ENCODE data around the gene ARHGAP26. TPM values are rescaled to one million over a fixed set of nuclear protein-coding genes. Genes with fewer than 3 reads are reported as not detected.
"Not testable (repeated sequence)": the region's sequence is repeated elsewhere in the genome, so short reads cannot be mapped to it uniquely, and the experiment has no call there.

ARHGAP26 gene
- total RNA-seq, 2 donors from 2014 or later: 15.7 to 23.4 TPM

DNA sequence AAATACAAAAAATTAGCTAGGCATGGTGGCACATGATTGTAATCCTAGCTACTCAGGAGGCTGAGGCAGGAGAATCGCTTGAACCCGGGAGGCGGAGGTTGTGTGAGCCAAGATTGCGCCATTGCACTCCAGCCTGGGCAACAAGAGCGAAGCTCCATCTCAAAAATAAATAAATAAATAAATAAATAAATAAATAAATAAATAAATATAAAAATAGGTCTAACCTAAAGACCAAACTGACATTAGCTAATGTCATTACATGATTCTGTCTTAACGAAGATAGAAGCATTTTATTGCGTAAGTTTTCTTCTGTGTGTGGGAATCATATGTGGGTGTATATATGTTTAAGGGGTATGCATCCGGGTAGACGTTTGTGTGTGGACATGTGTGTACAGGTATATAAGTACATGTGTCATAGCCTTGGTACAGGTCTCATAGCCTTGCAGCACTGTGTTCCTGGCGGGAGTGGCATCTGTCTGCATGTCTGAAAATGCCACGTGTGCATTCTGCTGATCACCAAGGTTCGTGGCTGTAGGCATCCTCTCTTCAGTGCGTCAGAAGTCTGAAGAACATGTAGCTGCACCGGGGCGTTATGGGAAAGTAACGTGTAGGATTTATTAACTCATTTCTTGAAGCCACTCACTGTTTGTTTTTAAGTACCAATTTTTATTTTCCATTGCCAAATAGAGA lies 335.2 kb downstream of the ARHGAP26 start:
- no peak for DNase-seq (ENCODE audit: low spot score in 2 of 2)
- H3K9me3 Mint-ChIP-seq: no peaks in the 10 kb centered on the region
- no peaks in the 10 kb centered on the region for H3K36me3 Mint-ChIP-seq
- H3K27ac Mint-ChIP-seq: no peak overlapping the region
- ATAC-seq: no peak

DNA sequence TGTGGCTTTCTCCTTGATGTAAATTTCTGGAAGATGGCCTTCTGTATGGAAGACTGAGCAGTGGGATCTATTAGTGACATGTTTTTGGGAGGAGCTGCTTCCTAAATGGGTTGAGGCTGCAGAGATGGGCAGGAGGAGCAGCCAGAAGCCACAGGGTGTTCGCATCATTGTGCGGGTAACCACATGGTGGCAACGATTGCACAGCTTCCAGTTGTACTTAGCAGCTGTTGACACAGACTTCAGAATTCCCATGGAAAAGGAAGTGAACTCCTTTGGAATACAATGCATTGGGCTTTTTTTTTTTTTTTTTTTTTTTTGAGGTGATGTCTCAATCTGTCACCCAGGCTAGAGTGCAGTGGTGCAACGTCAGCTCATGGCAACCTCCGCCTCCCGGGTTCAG lies 336.0 kb downstream of the ARHGAP26 start:
- ATAC-seq: no peak
- no peak overlapping the region for H3K27ac Mint-ChIP-seq
- H3K9me3 Mint-ChIP-seq: no peaks in the 10 kb centered on the region

DNA sequence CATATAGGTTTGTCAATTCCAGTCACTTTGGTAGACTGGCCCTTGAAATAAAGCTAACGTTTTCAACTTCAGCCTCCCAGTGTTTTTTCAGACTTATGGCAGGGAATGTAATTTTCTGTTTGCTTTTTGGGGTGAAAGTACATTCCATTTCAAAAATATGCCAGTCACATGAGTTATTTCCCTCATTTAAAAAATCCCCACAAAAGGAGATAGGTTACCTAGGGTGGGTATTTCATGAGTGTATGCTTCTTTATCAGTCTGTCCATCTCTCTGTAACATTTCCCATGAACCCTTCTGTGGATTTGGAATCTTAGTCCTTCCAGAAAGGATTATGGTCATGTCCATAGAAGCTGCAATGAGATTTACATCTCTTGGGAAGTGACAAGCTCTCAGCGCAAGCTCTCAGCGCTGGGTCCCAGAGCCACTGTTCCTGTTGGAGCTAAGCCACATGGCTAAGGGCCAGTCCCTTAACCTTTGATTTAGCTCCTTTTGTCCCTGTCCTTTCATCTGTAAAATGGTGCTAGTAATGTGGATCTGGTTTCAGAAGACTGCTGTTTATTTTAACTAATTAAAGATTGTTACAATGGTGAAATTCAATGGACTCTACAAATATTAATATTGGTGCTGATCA lies 338.4 kb downstream of the ARHGAP26 start:
- ATAC-seq: no peak
- no peaks in the 10 kb centered on the region for H3K9me3 Mint-ChIP-seq
- H3K27ac Mint-ChIP-seq: no peak overlapping the region
- no peaks in the 10 kb centered on the region for H3K36me3 Mint-ChIP-seq
- no peak for DNase-seq (ENCODE audit: low spot score in 2 of 2)

More for the DNA sequence above, 336.0 kb downstream of the ARHGAP26 start:
- no peak for DNase-seq (ENCODE audit: low spot score in 2 of 2)
- H3K36me3 Mint-ChIP-seq: no peaks in the 10 kb centered on the region

DNA sequence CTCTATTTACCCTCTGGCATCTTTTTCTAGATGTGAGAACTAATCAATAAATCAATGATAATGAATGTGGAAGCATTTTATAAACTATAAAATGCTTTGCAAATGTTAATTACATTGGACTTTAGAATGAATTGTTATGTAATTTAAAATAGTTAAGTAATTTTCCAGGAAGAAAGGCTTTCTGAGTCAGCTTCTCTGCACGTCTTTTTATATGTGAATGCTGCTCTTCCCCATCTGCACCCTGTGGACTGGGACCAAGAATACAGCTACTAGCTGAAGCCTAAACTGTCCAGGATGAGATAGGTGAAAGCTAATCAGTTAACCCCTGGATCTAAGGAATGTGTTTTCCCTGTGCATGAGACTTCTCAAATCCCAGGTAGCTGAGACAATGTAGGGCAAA lies 340.4 kb downstream of the ARHGAP26 start:
- no peak for DNase-seq (ENCODE audit: low spot score in 2 of 2)
- Mint-ChIP-seq H3K9me3 (no peaks in the 10 kb centered on the region), H3K36me3 (no peaks in the 10 kb centered on the region), H3K27ac (no peak overlapping the region)
- ATAC-seq: no peak

DNA sequence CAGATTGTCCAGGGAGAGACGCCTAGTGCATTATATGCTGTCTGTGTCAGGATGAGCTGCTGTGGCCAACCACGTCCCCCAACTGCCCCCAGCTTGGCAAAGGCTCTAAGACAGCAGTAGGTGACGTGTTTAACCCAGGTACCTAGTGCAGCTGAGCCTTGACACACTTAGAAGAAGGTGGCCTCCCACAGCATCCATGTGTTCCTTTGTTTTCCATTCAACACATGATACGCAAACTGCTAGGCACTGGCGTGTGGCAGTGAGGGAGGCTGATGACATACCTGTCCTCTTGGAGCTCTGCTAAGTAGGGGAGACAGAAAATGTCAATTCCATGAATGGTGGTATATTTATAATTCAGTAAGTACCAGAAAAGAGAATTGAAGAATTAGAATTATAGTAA lies 341.6 kb downstream of the ARHGAP26 start:
- Mint-ChIP-seq H3K27ac (no peak overlapping the region), H3K36me3 (no peaks in the 10 kb centered on the region), H3K9me3 (no peaks in the 10 kb centered on the region)
- DNase-seq (ENCODE audit: low spot score in 2 of 2) (no peak), ATAC-seq (no peak)

DNA sequence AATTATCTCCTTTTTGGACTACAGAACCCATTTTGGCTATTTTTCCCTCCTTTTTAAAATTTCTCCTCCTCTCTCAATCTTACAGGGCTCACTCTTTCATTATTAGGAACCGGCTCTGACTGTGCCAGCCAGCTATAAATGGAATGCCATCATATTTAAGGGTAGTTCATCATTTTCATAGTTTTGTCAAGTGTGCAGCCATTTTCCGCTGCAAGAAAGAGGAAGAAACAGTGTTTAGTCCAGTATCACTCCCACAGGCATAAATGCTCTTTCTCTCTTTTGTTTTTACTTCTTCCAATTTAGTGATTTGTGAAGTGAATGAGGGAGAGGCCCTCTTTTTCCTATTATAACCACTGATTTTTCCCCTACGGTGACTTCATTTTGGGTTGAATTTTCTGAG lies 343.3 kb downstream of the ARHGAP26 start:
- DNase-seq (ENCODE audit: low spot score in 2 of 2): no peak
- no peak for ATAC-seq
- peak overlapping the region in 1 of 2 donors; percentile 1 for H3K27ac Mint-ChIP-seq
- no peaks in the 10 kb centered on the region for H3K9me3 Mint-ChIP-seq
- H3K36me3 Mint-ChIP-seq: no peaks in the 10 kb centered on the region

DNA sequence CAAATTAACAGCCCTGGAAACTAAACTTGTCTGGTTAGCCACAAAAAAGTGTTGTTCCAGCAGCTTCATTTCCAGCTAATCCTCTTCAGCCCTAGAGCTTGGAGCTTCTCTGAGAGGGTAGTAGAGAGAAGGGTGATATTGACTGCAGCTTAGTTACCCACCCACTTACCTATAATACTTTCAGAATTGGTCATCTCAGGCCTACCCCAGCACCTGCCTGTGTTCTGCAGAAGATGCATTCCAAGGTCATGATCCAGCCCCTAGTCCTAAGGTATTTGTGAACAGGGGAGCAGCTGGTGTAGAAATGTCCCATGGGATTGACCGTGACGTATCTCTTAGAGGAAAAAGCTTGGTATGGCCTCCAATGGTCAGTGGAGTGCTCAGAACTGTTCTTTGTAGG lies 344.3 kb downstream of the ARHGAP26 start:
- ATAC-seq (peak in 1 of 2 donors; percentile 38), DNase-seq (ENCODE audit: low spot score in 2 of 2) (no peak)
- H3K36me3 Mint-ChIP-seq: no peaks in the 10 kb centered on the region
- no peak overlapping the region for H3K27ac Mint-ChIP-seq
- no peaks in the 10 kb centered on the region for H3K9me3 Mint-ChIP-seq

DNA sequence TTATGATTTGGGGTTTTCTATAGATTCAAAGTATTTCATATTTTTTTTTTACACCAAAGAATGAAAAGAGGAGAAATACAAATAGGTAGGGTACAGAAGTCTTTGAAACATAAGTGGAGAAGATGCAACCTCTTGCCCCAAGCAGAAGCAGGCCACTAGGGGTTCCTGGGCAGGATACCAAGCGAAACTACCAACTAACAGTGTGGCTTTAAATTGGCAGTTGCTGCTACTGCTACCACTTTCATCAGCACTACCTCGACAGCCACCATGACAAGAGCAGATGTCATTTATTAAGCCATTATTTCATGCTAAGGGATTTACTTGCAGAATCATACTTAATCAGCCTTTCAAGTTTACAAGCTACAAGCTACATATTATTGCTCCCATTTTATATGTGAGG lies 345.2 kb downstream of the ARHGAP26 start:
- Mint-ChIP-seq H3K36me3 (peaks cover 0 to under 1% of the 10 kb centered on the region in 2 donors), H3K27ac (no peak overlapping the region), H3K9me3 (no peaks in the 10 kb centered on the region)
- no peak for DNase-seq (ENCODE audit: low spot score in 2 of 2)
- no peak for ATAC-seq

DNA sequence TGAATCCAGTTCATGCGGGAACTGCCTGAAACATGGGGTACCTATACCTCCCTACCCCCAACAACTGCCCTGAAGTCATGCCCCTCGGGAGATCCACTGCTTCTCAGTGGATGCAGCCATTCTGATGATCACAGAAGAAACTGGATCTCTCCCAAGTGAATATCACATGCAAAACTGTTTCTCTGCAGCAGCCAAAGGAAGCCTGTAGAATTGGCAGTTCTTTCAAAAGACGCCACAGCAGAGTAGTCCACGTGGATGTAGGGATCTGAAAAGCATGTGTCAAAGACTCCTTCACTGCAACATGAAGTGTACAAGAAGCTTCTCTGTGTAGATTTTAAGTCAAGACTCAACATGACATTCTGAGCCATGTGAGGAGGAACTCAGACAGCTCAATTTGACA lies 346.6 kb downstream of the ARHGAP26 start:
- H3K36me3 Mint-ChIP-seq: peaks cover 0 to 7% of the 10 kb centered on the region in 2 donors
- DNase-seq (ENCODE audit: low spot score in 2 of 2) (no peak), ATAC-seq (no peak)
- no peaks in the 10 kb centered on the region for H3K9me3 Mint-ChIP-seq
- no peak overlapping the region for H3K27ac Mint-ChIP-seq

DNA sequence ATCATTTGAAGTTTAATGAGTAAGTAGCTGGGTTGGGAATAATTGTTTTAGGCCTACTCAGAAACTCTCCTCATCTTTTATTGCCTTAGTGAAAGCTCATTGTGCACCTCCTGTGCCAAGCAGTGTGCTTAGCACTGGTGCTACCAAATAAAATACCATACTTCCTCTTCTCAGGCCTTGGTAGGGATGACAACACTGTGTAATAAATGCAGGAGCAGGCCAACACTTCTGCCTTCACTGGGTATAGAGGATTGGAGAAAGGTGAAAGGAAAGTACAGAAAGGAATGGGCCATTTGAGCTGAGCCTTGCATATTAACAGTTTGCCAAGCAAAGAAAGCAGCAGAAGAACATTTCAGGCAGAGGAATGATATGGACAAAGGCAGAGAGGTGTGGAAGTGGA lies 347.6 kb downstream of the ARHGAP26 start:
- H3K9me3 Mint-ChIP-seq: no peaks in the 10 kb centered on the region
- H3K36me3 Mint-ChIP-seq: peaks cover 0 to 16% of the 10 kb centered on the region in 2 donors
- H3K27ac Mint-ChIP-seq: no peak overlapping the region
- ATAC-seq (no peak), DNase-seq (ENCODE audit: low spot score in 2 of 2) (no peak)

DNA sequence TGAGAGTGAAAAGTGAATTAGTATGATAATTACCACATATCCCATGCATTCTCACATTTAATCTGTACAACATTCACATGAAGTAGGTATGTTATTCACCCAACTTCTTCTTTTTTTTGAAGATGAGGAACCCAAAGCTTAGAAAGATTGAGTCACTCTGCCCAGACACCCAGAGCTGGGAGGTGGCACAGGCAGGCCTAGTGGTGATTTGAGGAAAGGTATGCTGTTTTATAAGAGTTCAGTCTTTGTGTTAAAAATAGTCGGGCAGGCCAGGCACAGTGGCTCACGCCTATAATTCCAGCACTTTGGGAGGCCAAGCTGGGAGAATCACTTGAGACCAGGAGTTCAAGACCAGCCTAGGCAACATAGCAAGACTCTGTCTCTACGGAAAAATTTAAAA lies 348.0 kb downstream of the ARHGAP26 start:
- peak in 1 of 2 donors; percentile 61 for ATAC-seq
- peak overlapping the region in 1 of 2 donors; percentile 26 for H3K27ac Mint-ChIP-seq

DNA sequence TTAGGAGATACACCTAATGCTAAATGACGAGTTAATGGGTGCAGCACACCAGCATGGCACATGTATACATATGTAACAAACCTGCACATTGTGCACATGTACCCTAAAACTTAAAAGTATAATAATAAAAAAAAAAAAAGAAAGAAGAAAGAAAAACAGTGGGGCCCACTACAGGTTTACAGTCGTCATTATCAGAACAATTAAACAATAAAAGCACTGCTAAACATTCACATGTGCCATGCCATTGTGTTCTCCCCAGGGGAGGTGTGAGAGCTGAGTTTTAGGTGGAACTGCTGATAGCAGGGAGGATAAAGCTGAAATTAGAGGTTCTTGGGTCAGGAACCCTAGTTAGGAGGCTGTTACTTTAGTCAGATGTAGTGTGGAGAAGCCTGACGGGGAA lies 348.6 kb downstream of the ARHGAP26 start:
- Mint-ChIP-seq H3K36me3 (peaks cover 0 to 20% of the 10 kb centered on the region in 2 donors), H3K27ac (peak overlapping the region; percentile 12 to 23)
- peak in 1 of 2 donors; percentile 13 for ATAC-seq
- not testable (repeated sequence) for H3K9me3 Mint-ChIP-seq; DNase-seq (ENCODE audit: low spot score in 2 of 2)

More for the DNA sequence above, 348.0 kb downstream of the ARHGAP26 start:
- H3K9me3 Mint-ChIP-seq: no peaks in the 10 kb centered on the region
- H3K36me3 Mint-ChIP-seq: peaks cover 0 to 20% of the 10 kb centered on the region in 2 donors
- DNase-seq (ENCODE audit: low spot score in 2 of 2): no peak

DNA sequence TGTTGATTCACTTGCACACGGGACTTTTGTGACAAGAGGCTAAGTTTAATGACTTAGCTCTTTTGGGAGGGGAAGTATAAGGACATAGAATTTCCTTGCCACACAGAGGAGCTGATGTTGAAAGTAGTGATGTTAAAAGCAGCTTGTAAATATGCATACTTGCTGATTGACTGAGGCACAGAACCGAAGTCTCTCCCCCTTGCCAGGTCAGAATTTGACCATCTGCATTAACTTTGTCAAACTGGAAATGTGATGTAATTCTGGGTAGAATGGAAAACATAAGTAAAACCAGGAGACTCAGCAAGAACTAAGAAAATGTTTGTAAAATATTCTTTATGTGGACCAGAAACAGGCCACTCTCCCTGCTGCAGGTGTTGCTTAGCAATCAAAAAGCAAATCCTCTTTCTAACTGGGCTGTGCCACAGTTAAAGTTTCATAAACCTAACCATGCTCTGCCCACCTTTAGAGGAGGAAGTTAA lies 349.2 kb downstream of the ARHGAP26 start:
- DNase-seq (ENCODE audit: low spot score in 2 of 2): no peak
- ATAC-seq: peak in 1 of 2 donors; percentile 57
- no peaks in the 10 kb centered on the region for H3K9me3 Mint-ChIP-seq
- H3K27ac Mint-ChIP-seq: peak overlapping the region in 1 of 2 donors; percentile 12
- peaks cover 0 to 20% of the 10 kb centered on the region in 2 donors for H3K36me3 Mint-ChIP-seq

DNA sequence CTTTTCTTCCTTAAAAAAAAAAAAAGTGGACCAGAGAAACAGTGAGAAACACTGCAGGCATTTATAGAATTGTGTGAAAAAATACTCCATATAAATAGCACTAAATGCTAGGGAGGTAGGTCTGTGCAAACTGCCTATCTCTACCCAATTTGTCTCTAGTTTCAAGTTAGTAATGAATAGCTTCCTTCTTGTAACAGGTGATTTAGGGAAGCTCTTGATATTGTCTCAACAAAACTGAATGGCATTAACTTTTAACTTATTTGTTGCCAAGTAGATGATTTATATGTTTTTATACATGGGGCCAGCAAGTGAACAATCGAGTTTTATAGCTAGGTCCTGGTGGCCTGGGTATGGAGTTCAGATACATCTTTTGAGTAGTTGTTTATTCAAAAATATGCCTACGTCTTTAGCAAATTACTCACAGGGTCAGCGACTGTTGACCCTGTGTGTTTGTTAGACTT lies 349.7 kb downstream of the ARHGAP26 start:
- DNase-seq (ENCODE audit: low spot score in 2 of 2): no peak
- Mint-ChIP-seq H3K9me3 (no peaks in the 10 kb centered on the region), H3K27ac (no peak overlapping the region), H3K36me3 (peaks cover 0 to 20% of the 10 kb centered on the region in 2 donors)
- no peak for ATAC-seq

DNA sequence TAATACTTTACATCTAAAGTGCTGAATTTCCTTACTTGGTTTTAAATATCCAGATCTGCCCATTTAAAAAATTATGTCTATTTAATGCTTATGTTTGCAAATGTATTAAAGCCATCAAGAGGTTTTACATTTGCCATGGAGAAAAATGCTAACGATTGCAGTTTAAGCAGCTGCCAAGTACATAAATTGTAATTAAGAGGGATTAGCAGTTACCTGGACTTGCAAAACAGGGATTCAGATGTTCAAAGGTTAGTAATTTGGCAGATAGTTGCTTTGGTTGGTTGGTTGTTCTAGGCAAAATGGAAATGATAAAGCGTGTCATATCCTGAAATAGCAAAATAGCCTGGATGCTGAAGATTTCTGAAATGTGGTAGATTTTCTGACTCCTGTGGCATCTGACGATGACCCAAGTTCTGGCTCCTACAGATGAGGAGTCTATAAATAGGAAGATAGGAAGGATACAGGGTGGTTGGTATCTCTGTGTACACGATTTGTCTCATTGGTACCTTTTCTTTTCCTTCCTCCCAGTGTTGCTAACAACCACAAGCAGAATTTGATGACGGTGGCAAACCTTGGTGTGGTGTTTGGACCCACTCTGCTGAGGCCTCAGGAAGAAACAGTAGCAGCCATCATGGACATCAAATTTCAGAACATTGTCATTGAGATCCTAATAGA lies 350.4 kb downstream of the ARHGAP26 start:
- no peak overlapping the region for H3K27ac Mint-ChIP-seq
- ATAC-seq: peak in 1 of 2 donors; percentile 13
- peaks cover 0 to 20% of the 10 kb centered on the region in 2 donors for H3K36me3 Mint-ChIP-seq
- DNase-seq (ENCODE audit: low spot score in 2 of 2): no peak
- no peaks in the 10 kb centered on the region for H3K9me3 Mint-ChIP-seq

DNA sequence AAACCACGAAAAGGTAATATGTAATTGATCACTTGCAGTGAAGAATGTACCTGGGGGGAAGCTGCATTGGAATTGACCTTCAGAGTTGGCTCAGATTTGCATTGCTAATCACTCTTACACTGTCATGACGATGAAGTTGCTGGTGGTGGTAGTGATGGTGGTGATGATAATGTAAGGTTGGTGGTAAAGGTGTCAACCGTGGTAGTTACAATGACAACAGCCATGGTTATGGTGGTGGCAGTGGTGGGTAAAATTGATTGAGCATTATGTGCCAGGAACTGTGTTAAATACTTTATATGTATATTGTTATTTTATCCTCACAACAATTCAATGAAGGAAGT lies 350.9 kb downstream of the ARHGAP26 start:
- peaks cover 0 to 20% of the 10 kb centered on the region in 2 donors for H3K36me3 Mint-ChIP-seq
- DNase-seq (ENCODE audit: low spot score in 2 of 2): no peak
- peak in 1 of 2 donors; percentile 78 for ATAC-seq
- H3K27ac Mint-ChIP-seq: no peak overlapping the region
- H3K9me3 Mint-ChIP-seq: no peaks in the 10 kb centered on the region

DNA sequence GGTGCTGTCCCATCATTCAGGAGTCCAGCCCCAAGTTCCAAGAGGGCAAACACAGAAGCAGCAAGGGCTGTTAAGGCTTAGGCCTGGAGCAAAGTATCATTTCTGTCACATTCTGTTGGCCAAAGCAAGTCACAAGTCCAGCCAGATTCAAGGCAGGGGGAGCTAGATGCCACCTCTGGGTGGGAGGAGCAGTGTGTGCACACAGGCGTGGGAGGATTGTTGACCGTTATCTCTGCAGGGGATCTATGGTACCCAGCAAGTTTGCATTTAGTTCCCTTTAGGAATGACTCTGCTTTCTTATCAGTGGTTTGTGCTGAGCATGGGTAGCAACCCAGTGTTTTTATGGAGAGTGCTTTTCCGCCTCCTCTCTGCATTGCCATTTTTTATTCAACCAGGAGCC lies 354.4 kb downstream of the ARHGAP26 start:
- DNase-seq (ENCODE audit: low spot score in 2 of 2) (no peak), ATAC-seq (no peak)
- Mint-ChIP-seq H3K36me3 (peaks cover 0 to 20% of the 10 kb centered on the region in 2 donors), H3K27ac (peak overlapping the region in 1 of 2 donors; percentile 61), H3K9me3 (no peaks in the 10 kb centered on the region)

Measured in activated naive CD4-positive, alpha-beta T cell treated with anti-CD3 and anti-CD28 coated beads, Interleukin-2, amount 50 U/mL, for 72 hours (primary cell).